Activated naive CD4-positive, alpha-beta T cell treated with Interleukin-2 at 50 U/mL for 16 hours (primary cell): ENCODE results near the gene IL1RAPL2.
"Not testable (repeated sequence)": the region's sequence is repeated elsewhere in the genome, so short reads cannot be mapped to it uniquely, and the experiment has no call there.

Experiments used
- DNase-seq: peaks from one replicate; pipeline ENCODE4 v3.0.0-alpha.2; 2020

IL1RAPL2 gene

DNA sequence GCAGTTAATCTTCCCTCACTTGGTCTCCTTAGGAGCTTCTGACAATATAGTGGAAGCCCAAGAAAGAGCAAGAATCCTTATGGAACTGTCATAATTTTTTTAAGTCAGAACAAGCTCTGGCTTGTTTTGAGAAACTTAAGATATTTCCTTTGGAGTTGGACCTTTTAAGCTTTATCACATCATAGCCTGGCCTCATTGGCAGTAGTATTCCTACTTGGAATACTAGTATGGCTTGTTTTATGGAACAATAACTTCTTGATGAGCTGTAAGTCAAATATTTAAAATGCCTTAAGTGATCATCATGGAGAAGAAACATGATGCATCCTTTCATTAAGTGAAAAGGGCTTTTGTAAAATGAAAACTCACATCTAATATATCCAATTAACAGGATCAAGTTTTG lies 1178.3 kb downstream of the IL1RAPL2 start:
- DNase-seq = no peak

GRCh38 chrX:105744946-105745345 lies 1178.9 kb downstream of the IL1RAPL2 start:
- DNase-seq = no peak

GRCh38 chrX:105745863-105746262 lies 1179.9 kb downstream of the IL1RAPL2 start:
- no peak for DNase-seq

GRCh38 chrX:105752338-105752956 lies 1186.4 kb downstream of the IL1RAPL2 start:
- DNase-seq = no peak

DNA sequence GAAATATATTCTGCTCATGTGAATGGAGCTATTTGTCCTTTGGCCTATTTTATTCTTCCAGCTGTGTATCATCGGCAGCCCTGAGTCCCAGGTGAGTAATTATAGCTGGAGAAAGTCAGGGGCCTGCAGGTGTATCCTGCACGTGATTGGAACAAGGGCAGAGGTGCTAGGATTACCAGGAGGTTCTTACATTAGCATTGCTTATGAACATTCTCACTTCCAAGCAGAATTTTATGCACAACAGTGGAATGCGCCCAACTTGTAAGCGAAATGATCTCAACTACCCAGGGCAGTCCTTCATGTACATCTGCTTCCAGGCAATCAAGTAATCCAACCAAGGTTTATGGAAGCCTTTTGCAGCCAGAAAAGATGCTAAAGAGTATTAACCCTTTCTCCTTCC lies 1187.4 kb downstream of the IL1RAPL2 start:
- DNase-seq = no peak

- no peak for DNase-seq
Observed at GRCh38 chrX:105754286-105754964, 1188.4 kb downstream of the IL1RAPL2 start.

- DNase-seq = no peak
Observed at GRCh38 chrX:105755109-105755508, 1189.1 kb downstream of the IL1RAPL2 start.

DNA sequence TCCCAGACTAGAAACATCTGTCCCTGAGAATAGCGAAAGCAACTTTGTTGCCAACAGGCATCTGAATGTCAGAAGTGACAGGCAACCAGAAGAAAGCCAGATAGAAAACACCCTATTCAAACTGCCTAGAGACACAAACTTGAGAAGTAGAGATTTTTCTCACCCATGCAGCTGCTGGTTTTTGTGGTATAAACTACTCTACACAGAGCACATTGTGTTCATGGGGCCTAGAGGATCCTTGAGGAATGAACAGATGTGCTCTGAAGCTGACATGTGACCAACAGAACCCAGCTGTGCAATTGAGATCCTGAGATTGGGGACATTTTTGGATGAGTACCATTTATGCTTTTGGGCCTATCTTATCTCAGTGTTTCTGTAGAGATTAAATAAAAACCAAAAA lies 1192.8 kb downstream of the IL1RAPL2 start:
- no peak for DNase-seq

DNA sequence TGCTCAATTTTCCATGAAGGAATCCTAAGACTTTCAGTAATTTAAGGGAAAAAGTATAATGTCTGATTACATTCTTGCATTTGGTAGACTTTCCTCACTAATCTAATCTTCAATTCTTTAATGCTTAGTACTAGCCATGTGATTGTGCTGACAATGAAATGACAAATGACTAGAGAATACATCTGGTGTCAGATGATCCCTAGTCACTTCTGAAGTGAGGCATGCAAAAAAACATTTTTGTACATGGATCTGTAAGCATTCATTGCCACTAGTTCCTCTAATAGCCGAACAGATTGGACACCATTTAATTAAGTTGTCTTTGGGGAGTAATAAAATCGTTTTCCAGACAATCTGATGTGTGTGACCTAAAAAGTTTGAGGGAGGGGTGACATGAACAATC lies 1193.6 kb downstream of the IL1RAPL2 start:
- DNase-seq = no peak

DNA sequence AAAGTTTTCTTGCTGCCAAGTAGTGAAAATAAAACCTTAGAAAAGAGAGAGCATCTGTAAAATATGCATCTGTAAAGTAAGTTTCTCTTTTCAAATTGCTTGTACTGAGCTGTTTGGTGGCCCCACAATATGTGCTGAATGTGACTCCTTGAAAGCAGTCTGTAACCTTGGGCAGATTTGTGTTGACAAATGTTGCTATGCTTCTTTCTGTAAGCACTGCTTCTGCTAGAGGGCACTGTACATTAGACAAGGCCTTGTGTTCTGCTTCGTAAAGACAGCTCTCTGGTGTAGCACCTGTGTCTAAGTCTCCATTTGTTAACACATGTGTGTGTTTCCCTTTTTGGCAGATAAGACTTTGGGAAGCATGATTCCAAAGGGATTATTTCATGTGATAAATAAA lies 1199.7 kb downstream of the IL1RAPL2 start:
- no peak for DNase-seq

- DNase-seq = no peak
Observed at GRCh38 chrX:105773801-105774200, 1207.8 kb downstream of the IL1RAPL2 start.

DNA sequence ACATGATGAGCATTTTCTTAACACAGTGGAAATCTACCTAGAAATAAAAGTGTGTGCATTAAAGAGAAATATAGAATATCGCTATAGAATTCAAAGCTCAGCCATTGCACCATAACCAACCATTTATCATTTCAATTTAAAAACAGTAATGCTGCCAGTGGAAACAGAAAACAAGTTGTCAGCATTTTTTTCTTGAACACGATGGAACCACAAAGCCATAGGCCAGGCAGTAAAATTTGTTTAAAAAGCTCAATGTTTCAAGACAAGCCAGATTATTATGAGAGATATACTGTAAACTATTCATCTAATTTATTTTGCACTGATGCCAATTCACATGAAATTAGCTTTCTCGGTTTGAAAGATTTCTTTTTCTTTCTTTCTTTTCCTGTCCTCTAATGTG lies 1209.7 kb downstream of the IL1RAPL2 start:
- DNase-seq = no peak

- no peak for DNase-seq
Observed at GRCh38 chrX:105781804-105782203, 1215.8 kb downstream of the IL1RAPL2 start.

DNA sequence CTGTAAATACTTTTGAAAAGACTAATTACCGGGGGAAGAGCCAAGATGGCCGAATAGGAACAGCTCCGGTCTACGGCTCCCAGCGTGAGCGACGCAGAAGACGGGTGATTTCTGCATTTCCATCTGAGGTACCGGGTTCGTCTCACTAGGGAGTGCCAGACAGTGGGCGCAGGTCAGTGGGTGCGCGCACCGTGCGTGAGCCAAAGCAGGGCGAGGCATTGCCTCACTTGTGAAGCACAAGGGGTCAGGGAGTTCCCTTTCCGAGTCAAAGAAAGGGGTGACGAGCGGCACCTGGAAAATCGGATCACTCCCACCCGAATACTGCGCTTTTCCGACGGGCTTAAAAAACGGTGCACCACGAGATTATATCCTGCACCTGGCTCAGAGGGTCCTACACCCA lies 1230.9 kb downstream of the IL1RAPL2 start:
- DNase-seq = not testable (repeated sequence)

DNA sequence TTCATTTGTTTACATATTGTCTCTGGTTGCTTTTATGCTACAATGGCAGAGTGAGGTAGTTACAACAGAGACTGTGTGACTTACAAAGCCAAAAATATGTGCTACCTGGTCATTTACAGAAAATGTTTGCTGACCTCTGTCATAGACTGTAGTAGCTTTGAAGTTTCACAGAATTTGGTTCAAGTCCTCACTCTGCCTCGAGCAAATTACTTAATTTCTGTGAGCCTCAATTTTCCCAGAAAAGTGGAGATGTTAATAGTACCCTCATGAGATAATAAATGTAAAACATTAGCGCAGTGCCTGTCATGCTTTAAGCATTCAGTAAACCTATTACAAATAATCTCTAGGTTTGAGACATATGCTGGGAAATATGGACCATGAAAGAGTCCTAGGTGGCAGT lies 1237.9 kb downstream of the IL1RAPL2 start:
- no peak for DNase-seq

GRCh38 chrX:105805655-105806054 lies 1239.7 kb downstream of the IL1RAPL2 start:
- DNase-seq = not testable (repeated sequence)

- DNase-seq = no peak
Observed at GRCh38 chrX:105816517-105816916, 1250.5 kb downstream of the IL1RAPL2 start.
